HL-60 (cell line): ENCODE data around the gene GZMH.
"Not testable (repeated sequence)": the region's sequence is repeated elsewhere in the genome, so short reads cannot be mapped to it uniquely, and the experiment has no call there.

Experiments
- DNase-seq, 2 experiments: peaks; one replicate each; pipeline ENCODE4 v3.0.0-alpha.2; 2010 to 2020; ENCODE audit warnings: low read depth in 1 of 2, low spot score in 1 of 2
- H3K27ac ChIP-seq: fragments of 250-450 bp; sonication (Bioruptor Pico); replicated peaks from 2 replicates; pipeline ENCODE4 v1.5.1; 2020; ENCODE audit warnings: mild to moderate bottlenecking, moderate library complexity
- H3K27me3 ChIP-seq: fragments of 250-450 bp; sonication (Bioruptor Pico); 2 replicates; pipeline ENCODE4 v1.5.1; 2021; ENCODE audit warnings: mild to moderate bottlenecking, moderate library complexity; ENCODE audit not compliant: insufficient read depth, poor library complexity, severe bottlenecking
- H3K4me3 ChIP-seq: replicated peaks from 2 replicates; pipeline ENCODE4 v1.5.1; 2011; ENCODE audit warnings: mild to moderate bottlenecking, control low read depth, low read length; ENCODE audit not compliant: insufficient read depth
- GABPA ChIP-seq: IDR thresholded peaks from 2 replicates; pipeline ENCODE4 v1.6.1; 2012; ENCODE audit warnings: low read depth
- POLR2AphosphoS5 ChIP-seq: IDR thresholded peaks from 2 replicates; pipeline ENCODE4 v1.6.1; 2012; ENCODE audit warnings: low read depth
- SPI1 ChIP-seq: IDR thresholded peaks from 2 replicates; pipeline ENCODE4 v1.6.1; 2012; ENCODE audit warnings: low read depth, mild to moderate bottlenecking, borderline replicate concordance
- TF ChIP-seq, protein P1 (sequence below): IDR thresholded peaks from 2 replicates; pipeline ENCODE4 v1.6.1; 2012; ENCODE audit warnings: low read depth; ENCODE audit not compliant: insufficient replicate concordance
- TF ChIP-seq, protein P2 (sequence below): IDR thresholded peaks from one replicate; pipeline ENCODE4 v1.5.1; 2011; ENCODE audit warnings: low read length, control low read depth, inconsistent platforms; ENCODE audit not compliant: insufficient read depth

The GZMH gene

DNA sequence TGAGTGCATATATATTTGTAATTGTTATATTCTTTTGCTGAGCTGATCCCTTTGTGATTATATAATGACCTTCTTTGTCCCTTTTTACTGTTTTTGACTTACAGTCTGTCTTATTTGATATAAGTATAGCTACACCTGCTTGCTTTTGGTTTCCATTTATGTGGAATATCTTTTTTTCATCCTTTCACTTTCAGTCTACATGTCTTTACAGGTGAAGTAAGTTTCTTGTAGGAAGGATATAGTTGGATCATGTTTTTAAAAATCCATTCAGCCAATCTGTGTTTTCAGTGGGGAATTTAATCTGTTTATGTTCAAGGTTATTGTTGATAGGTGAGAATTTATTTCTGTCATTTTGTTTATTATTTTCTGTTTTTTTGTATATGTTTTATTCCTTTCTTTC is 12.1 kb downstream of the GZMH start:
- TF ChIP-seq GABPA (no peak), SPI1 (no peak), POLR2AphosphoS5 (no peak)
- TF ChIP-seq, protein P1, sequence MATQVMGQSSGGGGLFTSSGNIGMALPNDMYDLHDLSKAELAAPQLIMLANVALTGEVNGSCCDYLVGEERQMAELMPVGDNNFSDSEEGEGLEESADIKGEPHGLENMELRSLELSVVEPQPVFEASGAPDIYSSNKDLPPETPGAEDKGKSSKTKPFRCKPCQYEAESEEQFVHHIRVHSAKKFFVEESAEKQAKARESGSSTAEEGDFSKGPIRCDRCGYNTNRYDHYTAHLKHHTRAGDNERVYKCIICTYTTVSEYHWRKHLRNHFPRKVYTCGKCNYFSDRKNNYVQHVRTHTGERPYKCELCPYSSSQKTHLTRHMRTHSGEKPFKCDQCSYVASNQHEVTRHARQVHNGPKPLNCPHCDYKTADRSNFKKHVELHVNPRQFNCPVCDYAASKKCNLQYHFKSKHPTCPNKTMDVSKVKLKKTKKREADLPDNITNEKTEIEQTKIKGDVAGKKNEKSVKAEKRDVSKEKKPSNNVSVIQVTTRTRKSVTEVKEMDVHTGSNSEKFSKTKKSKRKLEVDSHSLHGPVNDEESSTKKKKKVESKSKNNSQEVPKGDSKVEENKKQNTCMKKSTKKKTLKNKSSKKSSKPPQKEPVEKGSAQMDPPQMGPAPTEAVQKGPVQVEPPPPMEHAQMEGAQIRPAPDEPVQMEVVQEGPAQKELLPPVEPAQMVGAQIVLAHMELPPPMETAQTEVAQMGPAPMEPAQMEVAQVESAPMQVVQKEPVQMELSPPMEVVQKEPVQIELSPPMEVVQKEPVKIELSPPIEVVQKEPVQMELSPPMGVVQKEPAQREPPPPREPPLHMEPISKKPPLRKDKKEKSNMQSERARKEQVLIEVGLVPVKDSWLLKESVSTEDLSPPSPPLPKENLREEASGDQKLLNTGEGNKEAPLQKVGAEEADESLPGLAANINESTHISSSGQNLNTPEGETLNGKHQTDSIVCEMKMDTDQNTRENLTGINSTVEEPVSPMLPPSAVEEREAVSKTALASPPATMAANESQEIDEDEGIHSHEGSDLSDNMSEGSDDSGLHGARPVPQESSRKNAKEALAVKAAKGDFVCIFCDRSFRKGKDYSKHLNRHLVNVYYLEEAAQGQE, result no peak
- TF ChIP-seq, protein P2, sequence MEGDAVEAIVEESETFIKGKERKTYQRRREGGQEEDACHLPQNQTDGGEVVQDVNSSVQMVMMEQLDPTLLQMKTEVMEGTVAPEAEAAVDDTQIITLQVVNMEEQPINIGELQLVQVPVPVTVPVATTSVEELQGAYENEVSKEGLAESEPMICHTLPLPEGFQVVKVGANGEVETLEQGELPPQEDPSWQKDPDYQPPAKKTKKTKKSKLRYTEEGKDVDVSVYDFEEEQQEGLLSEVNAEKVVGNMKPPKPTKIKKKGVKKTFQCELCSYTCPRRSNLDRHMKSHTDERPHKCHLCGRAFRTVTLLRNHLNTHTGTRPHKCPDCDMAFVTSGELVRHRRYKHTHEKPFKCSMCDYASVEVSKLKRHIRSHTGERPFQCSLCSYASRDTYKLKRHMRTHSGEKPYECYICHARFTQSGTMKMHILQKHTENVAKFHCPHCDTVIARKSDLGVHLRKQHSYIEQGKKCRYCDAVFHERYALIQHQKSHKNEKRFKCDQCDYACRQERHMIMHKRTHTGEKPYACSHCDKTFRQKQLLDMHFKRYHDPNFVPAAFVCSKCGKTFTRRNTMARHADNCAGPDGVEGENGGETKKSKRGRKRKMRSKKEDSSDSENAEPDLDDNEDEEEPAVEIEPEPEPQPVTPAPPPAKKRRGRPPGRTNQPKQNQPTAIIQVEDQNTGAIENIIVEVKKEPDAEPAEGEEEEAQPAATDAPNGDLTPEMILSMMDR, result no peak
- no peak for DNase-seq
- no peaks in the 10 kb centered on the region for H3K27me3 ChIP-seq
- no peak overlapping the region for H3K4me3 ChIP-seq
- no peak overlapping the region for H3K27ac ChIP-seq

DNA sequence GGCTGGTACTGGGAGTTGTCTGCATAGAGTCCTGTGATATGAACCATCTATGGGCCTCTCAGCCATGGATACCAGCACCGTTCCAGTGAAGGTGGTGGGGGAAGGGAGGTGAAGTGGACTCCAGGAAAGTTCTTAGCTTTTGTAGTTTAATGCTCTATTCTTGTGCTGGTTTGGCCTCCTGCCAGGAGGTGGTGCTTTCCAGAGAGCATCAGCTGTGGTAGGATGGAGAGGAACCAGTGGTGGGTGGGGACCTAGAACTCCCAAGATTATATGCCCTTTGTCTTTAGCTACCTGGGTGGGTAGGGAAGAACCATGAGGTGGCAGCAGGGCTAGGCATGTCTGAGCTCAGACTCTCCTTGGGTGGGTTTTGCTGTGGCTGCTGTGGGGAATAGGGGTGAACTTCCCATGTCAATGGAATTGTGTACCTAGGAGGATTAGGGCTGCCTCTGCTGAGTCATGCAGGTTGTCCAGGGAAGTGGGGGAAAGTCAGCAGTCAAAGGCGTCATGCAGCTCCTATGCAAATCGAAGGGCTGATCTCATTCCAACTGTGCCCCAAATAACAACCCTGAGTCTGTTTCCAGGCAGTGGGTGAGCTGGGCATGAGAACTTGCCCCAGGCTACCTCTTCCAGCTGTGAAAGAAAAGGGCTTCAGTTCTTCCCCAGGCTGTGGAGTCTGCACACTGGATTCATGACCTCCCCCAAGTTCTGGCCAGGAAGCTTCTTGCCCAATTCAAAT is 14.2 kb downstream of the GZMH start:
- H3K27ac ChIP-seq, result no peak overlapping the region

DNA sequence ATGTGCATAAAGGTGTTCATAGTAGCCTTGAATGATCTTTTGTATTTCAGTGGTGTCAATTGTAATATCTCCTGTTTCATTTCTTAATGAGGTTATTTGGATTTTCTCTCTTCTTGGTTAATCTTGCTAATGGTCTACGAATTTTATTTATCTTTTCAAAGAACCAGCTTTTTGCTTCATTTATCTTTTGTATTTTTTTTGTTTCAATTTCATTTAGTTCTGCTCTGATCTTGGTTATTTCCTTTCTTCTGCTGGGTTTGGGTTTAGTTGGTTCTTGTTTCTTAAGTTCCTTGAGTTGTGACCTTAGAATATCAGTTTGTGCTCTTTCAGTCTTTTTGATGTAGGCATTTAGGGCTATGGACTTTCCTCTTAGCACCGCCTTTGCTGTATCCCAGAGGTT is 18.5 kb downstream of the GZMH start:
- not testable (repeated sequence) for H3K27ac ChIP-seq, DNase-seq, H3K4me3 ChIP-seq, H3K27me3 ChIP-seq

More for the DNA sequence above, 14.2 kb downstream of the GZMH start:
- Histone ChIP-seq H3K4me3 (no peak overlapping the region), H3K27me3 (no peaks in the 10 kb centered on the region)
- DNase-seq, result no peak
- TF ChIP-seq SPI1, result no peak
- TF ChIP-seq POLR2AphosphoS5, result no peak

DNA sequence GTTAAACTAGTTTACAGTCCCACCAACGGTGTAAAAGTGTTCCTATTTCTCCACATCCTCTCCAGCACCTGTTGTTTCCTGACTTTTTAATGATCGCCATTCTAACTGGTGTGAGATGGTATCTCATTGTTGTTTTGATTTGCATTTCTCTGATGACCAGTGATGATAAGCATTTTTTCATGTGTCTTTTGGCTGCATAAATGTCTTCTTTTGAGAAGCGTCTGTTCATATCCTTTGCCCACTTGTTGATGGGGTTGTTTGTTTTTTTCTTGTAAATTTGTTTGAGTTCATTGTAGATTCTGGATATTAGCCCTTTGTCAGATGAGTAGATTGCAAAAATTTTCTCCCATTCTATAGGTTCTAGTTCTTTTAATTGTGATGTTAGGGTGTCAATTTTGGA is 25.1 kb downstream of the GZMH start:
- not testable (repeated sequence) for DNase-seq, H3K27ac ChIP-seq, H3K4me3 ChIP-seq, H3K27me3 ChIP-seq

DNA sequence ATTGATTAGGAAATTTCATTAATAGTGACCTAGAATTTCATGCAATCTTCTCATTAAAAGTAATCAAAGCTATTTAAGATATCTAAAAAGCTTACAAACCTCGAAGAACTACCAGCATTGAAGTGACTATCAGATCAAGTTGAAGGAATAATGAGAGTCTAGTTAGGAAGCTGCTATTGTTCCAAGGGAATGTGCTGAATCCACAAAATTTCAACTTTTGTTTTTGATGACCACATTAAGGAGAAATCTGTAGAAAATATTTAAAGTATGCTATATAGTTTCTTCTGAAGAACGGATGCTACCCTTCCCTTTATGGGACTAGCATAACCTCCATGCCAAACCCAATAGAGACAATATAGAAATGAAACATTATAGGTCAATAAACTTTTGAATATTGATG is 30.9 kb downstream of the GZMH start:
- TF ChIP-seq, protein P1, result no peak
- TF ChIP-seq SPI1 (no peak), GABPA (no peak), POLR2AphosphoS5 (no peak)
- TF ChIP-seq, protein P2, result no peak
- no peaks in the 10 kb centered on the region for H3K27me3 ChIP-seq
- no peak for DNase-seq
- H3K27ac ChIP-seq, result no peak overlapping the region
- H3K4me3 ChIP-seq, result no peak overlapping the region
